ENCODE measurements around the gene AOAH. TPM values are rescaled to one million over a fixed set of nuclear protein-coding genes. Genes with fewer than 3 reads are reported as not detected.

AOAH gene
- total RNA-seq, 2 experiments from 2014 or later = 19.4 to 26.8 TPM

DNA sequence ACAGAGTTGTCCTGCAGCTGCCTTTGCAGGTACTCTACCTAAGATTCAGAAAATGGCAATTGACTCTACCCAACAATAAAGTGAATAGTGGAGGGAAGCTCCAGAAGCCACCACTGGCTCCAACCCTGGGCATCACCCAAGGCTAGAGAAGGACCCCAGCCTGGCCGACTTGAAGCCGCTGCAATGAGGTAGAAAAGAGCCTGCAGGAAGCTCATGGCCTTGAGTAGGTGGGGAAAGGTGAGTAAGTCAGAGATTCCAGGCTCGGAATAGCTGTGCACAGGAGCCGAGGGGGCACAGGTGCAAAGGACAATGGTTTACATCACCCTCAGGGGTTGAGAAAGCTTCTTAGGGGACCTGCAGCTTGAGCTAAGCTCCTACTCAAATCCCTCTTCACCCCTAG lies 83.6 kb downstream of the AOAH start:
- Mint-ChIP-seq H3K9me3 (no peaks in the 10 kb centered on the region), H3K36me3 (peaks cover 11% of the 10 kb centered on the region), H3K4me1 (peaks cover 42% of the 10 kb centered on the region), H3K27ac (peak overlapping the region; percentile 95), H3K4me3 (no peak overlapping the region), H3K27me3 (no peaks in the 10 kb centered on the region)
- ATAC-seq (ENCODE audit: low read depth) (no peak), DNase-seq (no peak)
- POLR2A ChIA-PET = no interaction called here

DNA sequence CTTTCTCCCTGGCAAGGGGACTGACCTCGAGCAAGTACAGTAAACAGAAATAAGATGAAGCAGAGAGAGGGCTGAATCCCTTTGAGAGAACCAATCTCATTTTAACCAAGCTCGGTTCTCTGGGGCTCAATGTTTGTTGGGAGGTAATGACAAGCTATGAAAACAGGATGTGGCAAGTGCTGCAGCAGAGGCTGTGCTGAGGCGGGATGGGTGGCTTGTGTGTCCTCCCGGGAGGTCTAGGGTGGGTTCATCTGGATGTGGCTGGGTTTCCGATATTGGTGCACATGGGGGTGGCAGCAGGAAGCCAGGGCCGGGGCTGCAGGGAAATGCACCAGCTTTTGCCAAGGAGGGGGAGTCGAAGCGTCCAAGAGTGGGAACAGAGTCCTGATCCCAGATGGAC lies 84.5 kb downstream of the AOAH start:
- H3K4me1 Mint-ChIP-seq = peaks cover 42% of the 10 kb centered on the region
- H3K27me3 Mint-ChIP-seq = no peaks in the 10 kb centered on the region
- H3K4me3 Mint-ChIP-seq = peak overlapping the region; percentile 73
- DNase-seq (peak; percentile 70), ATAC-seq (ENCODE audit: low read depth) (peak; percentile 98)
- POLR2A ChIA-PET = interaction anchor here (0.7 to 2.3 kb wide), 3 partner anchors 38 to 839 kb away, joined by 3 to 12 read pairs (median 3); partner anchors contain the start of gene SEPTIN7
- H3K36me3 Mint-ChIP-seq = peaks cover 11% of the 10 kb centered on the region
- peak overlapping the region; percentile 95 for H3K27ac Mint-ChIP-seq
- H3K9me3 Mint-ChIP-seq = no peaks in the 10 kb centered on the region

DNA sequence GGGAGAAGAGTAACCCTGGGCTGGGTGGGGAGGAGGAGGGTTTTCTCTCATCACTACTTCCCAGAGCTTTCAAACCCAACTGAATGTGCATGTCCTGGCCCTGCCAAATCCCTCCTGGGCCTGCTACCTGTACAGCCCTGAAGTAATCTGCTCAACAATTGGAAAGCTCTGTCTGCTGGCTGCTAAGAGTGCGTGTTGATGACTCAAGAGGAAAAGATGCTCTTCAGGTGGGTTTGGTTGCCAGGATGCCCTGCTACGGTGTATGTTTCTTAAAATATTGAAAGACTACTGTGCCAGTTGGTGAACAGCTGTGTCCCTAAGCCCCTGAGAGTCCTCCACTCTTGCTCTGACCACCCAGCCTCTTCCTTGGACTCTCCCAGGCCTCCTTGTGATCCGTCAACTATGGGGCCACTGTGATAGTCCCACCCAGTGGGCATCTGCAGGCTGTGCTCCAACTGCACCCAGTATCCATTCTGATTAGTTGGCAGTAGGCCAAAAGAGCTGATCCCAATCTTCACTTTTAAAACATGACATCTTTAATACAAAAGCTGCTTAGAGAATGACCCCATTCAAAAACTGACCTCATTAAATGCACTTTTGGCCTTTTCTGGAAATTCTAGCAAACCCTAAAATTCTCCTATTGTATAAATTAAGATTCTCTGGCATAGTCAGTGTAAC lies 85.6 kb downstream of the AOAH start:
- Mint-ChIP-seq H3K4me3 (peak overlapping the region; percentile 1), H3K27me3 (no peaks in the 10 kb centered on the region), H3K36me3 (peaks cover 9% of the 10 kb centered on the region), H3K27ac (peak overlapping the region; percentile 95), H3K9me3 (no peaks in the 10 kb centered on the region), H3K4me1 (peaks cover 42% of the 10 kb centered on the region)
- POLR2A ChIA-PET = interaction anchor here (1.1 to 2.3 kb wide), 2 partner anchors 40 to 838 kb away, joined by 3 to 12 read pairs; partner anchors contain the start of gene SEPTIN7
- DNase-seq (no peak), ATAC-seq (ENCODE audit: low read depth) (no peak)

DNA sequence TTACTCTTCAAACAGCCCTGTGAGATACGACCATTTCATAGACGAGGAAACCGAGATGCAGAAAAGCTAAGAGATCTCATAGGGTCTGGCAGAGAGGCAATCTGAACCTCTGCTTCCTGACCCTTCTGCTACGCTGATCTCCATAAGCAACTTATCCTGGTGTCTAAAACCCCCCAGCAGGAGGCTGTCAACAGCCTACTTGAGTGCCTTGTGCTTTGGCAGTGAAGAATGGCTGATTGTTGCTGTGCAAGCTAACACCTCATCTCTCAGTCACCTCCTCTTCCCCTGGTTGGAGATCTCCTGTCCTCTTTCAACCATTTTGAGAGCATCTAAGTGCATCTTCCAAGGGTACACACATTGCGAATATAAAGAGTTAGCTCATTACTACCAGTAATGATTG lies 86.2 kb downstream of the AOAH start:
- DNase-seq = no peak
- POLR2A ChIA-PET = interaction anchor here (2.3 kb wide), 1 partner anchor 40 kb away, joined by 12 read pairs; no protein-coding TSS in a partner anchor
- H3K27ac Mint-ChIP-seq = peak overlapping the region; percentile 95
- H3K27me3 Mint-ChIP-seq = no peaks in the 10 kb centered on the region
- peaks cover 9% of the 10 kb centered on the region for H3K36me3 Mint-ChIP-seq
- no peak overlapping the region for H3K4me3 Mint-ChIP-seq
- ATAC-seq (ENCODE audit: low read depth) = no peak
- no peaks in the 10 kb centered on the region for H3K9me3 Mint-ChIP-seq
- peaks cover 43% of the 10 kb centered on the region for H3K4me1 Mint-ChIP-seq

DNA sequence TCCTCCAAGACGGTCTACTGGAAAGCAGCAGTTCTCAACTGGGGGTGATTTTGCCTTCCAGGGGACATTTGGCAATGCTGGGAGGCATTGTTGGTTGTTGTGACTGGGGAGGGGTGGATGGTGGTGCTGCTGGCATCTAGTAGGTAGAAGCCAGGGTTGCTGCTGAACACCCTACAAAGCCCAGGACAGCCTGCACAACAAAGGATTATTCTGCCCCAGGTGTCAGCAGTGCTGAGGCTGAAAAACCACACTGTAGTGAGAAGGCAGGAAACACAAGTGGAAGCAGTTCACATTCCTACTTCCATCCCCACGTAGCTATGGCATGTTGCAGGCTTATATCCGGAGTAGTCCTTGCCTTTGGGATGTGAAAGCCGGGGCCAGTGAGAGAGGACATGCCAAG lies 86.9 kb downstream of the AOAH start:
- no peak for ATAC-seq (ENCODE audit: low read depth)
- Mint-ChIP-seq H3K9me3 (no peaks in the 10 kb centered on the region), H3K4me3 (no peak overlapping the region), H3K27me3 (no peaks in the 10 kb centered on the region), H3K36me3 (peaks cover 9% of the 10 kb centered on the region), H3K4me1 (peaks cover 45% of the 10 kb centered on the region), H3K27ac (no peak overlapping the region)
- DNase-seq = no peak
- POLR2A ChIA-PET = interaction anchor here (0.5 kb wide), 1 partner anchor 27 kb away, joined by 8 read pairs; no protein-coding TSS in a partner anchor

DNA sequence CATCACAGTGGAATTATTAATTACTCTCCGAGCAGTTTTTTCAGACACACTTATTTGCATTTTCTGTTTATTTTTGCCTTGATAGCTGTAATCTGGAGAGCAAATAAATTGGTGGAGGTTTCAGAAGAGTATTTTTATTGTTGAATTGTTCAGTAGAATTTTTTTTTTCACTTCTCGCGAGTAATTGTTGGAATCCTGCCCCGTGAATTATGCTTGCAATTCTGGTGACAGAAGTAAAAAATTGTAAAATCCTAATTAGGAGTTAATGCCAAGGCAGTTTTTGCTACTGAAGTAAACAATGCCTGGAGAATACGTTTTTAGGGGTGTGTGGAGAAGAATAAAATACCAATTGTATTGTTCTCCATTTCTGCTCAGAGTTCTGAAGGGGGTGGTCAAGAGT lies 88.2 kb downstream of the AOAH start:
- H3K27ac Mint-ChIP-seq = no peak overlapping the region

DNA sequence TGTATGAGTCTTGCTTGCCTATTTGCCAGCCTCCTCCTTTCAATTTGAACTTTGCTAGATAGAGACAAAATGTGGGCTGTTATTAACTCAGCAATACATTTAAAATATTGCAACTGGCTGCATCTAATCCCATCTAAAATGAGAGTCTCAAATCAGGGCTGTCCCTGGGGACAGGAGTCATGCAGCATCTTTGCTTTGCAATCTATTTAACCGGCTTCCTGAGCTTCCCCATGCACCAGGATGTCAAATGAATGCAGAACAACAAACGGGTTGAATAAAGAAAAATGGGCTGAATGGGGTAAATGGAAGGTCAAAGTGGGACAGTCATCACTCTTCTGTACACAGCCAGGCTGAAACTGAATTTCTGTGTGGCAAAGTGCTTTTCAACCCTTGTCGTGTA lies 89.2 kb downstream of the AOAH start:
- H3K36me3 Mint-ChIP-seq = peaks cover 9% of the 10 kb centered on the region
- peaks cover 34% of the 10 kb centered on the region for H3K4me1 Mint-ChIP-seq
- ATAC-seq (ENCODE audit: low read depth) (no peak), DNase-seq (no peak)
- H3K27me3 Mint-ChIP-seq = no peaks in the 10 kb centered on the region
- no peak overlapping the region for H3K4me3 Mint-ChIP-seq
- H3K9me3 Mint-ChIP-seq = no peaks in the 10 kb centered on the region
- POLR2A ChIA-PET = no interaction called here
- peak overlapping the region; percentile 0 for H3K27ac Mint-ChIP-seq

More for the DNA sequence above, 88.2 kb downstream of the AOAH start:
- H3K27me3 Mint-ChIP-seq = no peaks in the 10 kb centered on the region
- POLR2A ChIA-PET = no interaction called here
- no peak for ATAC-seq (ENCODE audit: low read depth)
- H3K9me3 Mint-ChIP-seq = no peaks in the 10 kb centered on the region
- no peak for DNase-seq
- peaks cover 40% of the 10 kb centered on the region for H3K4me1 Mint-ChIP-seq
- no peak overlapping the region for H3K4me3 Mint-ChIP-seq
- peaks cover 9% of the 10 kb centered on the region for H3K36me3 Mint-ChIP-seq

DNA sequence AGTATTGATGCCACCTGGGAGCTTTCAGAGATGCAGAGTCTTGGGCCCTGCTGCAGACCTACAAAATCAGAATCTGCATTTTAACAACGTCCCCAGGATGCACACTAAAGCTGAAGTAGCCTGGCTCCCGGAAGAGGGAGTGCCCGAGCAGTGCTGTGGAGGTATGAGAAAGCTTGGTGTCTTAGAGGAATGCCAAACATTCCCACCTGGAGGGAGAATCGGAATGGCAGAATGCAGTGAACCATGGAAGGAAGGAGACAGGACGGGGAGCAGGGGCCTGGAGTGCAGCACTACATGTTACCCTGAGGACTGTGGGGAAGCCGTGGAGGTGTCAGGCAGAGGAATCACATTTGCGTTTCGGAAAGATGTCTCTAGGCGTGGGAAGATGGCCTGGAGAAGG lies 90.9 kb downstream of the AOAH start:
- Mint-ChIP-seq H3K27ac (peak overlapping the region; percentile 13), H3K4me3 (no peak overlapping the region), H3K36me3 (peaks cover 8% of the 10 kb centered on the region), H3K27me3 (no peaks in the 10 kb centered on the region), H3K4me1 (peaks cover 18% of the 10 kb centered on the region), H3K9me3 (no peaks in the 10 kb centered on the region)
- no peak for ATAC-seq (ENCODE audit: low read depth)
- POLR2A ChIA-PET = no interaction called here
- no peak for DNase-seq

DNA sequence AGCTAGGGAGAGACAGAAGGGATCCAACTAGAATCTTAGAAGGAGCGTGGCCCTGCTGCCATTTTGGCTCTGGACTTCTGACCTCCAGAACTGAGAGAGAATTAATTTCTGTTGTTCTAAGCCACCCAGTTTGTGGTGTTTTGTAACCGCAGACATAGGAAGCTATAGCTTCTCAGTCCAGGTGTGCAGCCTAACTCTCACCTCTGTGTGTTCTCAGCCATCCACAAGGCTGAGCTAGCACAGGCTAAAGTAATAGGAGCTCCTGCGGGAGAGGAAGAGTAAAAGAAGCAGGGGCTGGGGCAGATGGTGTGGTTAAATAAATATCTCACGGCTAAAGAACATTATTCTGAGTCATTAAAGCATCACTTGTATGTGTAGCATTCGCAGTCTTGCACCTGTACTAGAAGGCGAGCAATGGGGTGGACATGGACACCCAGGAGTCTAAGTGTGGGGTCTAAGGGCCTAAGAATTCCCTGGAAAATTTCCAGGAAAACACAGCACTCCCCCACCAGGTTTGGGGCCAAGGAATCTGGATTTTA lies 94.1 kb downstream of the AOAH start:
- H3K36me3 Mint-ChIP-seq = peaks cover 4% of the 10 kb centered on the region
- H3K4me3 Mint-ChIP-seq = no peak overlapping the region
- H3K9me3 Mint-ChIP-seq = no peaks in the 10 kb centered on the region
- DNase-seq (no peak), ATAC-seq (ENCODE audit: low read depth) (no peak)
- H3K27ac Mint-ChIP-seq = no peak overlapping the region
- no peaks in the 10 kb centered on the region for H3K27me3 Mint-ChIP-seq
- POLR2A ChIA-PET = no interaction called here
- H3K4me1 Mint-ChIP-seq = peaks cover 6% of the 10 kb centered on the region

DNA sequence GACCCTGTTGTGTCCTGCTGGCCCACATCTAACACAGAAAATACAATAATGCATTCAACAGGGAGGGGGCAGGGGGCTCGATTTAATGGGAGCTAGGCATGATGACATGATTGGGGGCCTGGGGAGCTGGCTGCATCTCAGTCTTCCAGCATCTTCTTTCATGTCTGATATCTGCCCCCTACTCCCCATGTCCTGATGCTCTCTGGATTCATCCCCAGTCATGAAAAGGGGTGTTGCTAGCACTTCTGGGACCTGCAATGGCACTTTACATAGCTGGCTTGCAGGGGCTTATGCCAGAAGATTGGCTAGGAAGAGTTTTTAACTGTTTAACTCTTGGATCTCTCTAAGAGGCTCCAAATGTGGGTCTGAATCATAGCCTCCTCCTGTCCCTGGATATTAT lies 94.9 kb downstream of the AOAH start:
- Mint-ChIP-seq H3K4me1 (peaks cover 8% of the 10 kb centered on the region), H3K9me3 (no peaks in the 10 kb centered on the region), H3K27ac (no peak overlapping the region), H3K4me3 (no peak overlapping the region), H3K27me3 (no peaks in the 10 kb centered on the region), H3K36me3 (peaks cover 6% of the 10 kb centered on the region)
- DNase-seq (no peak), ATAC-seq (ENCODE audit: low read depth) (no peak)
- POLR2A ChIA-PET = no interaction called here

DNA sequence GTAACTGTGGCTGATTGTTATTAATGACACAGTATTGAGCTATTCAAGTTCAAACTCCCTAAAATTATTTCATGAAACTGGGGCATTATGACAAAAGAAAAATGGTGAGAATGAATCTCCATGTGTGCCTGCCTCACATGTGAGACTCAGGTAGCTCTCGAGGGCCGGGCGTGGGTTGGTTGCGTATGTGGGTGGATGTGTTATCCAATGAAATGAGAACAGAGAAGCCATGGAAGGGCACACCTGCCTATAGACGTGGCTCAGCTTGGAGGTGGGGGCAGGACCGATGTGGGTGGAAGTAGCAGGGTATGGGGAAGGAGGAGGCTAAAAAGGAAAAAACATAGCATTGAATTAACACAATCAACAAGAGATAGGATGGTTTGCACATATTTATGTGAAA lies 96.5 kb downstream of the AOAH start:
- no peaks in the 10 kb centered on the region for H3K9me3 Mint-ChIP-seq
- peaks cover 6% of the 10 kb centered on the region for H3K4me1 Mint-ChIP-seq
- POLR2A ChIA-PET = no interaction called here
- no peak for DNase-seq
- peaks cover 9% of the 10 kb centered on the region for H3K36me3 Mint-ChIP-seq
- no peaks in the 10 kb centered on the region for H3K27me3 Mint-ChIP-seq
- ATAC-seq (ENCODE audit: low read depth) = no peak
- no peak overlapping the region for H3K4me3 Mint-ChIP-seq
- no peak overlapping the region for H3K27ac Mint-ChIP-seq

DNA sequence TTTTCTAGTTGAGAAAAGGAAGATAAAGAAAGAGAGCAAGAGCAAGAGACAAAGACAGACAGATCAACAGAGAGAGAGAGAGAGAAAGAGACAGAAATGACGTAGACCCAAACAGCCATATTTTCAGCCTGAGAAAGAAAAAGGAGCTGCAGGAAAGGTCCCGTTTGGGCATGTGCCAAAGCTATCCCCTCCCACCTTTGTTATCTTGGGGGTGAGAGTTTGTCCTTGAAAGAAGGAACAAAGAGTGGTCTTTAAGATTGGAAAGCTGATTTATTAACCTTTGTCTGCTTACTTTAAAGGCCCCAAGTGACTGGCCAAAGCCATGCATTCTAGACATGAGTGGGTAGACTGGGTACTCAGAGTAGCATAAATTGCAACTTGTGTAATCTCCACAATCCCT lies 98.2 kb downstream of the AOAH start:
- Mint-ChIP-seq H3K27me3 (no peaks in the 10 kb centered on the region), H3K4me1 (peaks cover 6% of the 10 kb centered on the region), H3K27ac (no peak overlapping the region), H3K4me3 (no peak overlapping the region), H3K9me3 (no peaks in the 10 kb centered on the region), H3K36me3 (peaks cover 18% of the 10 kb centered on the region)
- ATAC-seq (ENCODE audit: low read depth) (no peak), DNase-seq (no peak)
- POLR2A ChIA-PET = no interaction called here

DNA sequence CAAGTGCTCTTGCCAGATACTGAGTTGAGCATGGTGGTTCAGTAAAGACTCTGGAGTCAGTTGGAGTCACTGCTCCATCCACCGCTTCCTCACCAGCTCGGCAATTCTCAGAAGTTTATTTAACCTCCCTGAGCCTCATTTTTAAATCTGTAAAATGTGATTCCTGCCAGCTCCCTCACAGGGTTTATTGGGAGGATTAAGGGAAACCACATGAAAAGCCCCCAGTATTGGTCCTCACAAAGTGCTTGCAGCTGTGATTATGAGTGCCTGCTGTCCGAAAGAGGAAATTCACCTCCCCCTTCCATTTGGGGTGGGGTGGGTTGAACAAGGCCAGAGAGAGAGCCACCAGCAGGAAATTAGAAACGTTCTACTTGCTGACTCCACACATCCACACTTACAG lies 99.0 kb downstream of the AOAH start:
- Mint-ChIP-seq H3K36me3 (peaks cover 18% of the 10 kb centered on the region), H3K4me3 (no peak overlapping the region), H3K9me3 (no peaks in the 10 kb centered on the region), H3K4me1 (peaks cover 6% of the 10 kb centered on the region), H3K27ac (no peak overlapping the region), H3K27me3 (no peaks in the 10 kb centered on the region)
- DNase-seq (no peak), ATAC-seq (ENCODE audit: low read depth) (no peak)
- POLR2A ChIA-PET = no interaction called here

DNA sequence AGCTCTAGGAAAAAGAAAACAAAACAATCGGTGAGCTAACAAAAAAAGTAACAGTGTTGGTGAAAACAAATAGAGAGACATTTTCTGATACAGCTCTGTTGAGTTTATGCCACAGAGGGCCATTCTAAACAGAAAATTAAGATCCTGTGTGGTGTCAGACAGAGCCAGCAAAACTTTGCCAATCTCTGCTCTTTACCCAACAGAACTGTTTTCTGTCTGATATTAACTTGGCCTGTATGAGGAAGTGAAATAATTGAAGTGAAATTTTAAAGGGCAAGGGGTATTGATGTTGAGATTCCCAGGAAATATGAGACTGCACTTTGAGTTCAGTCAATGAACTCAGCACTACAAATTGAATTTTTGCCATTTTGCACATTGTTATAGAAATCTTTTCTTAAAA lies 101.0 kb downstream of the AOAH start:
- no peak overlapping the region for H3K4me3 Mint-ChIP-seq
- H3K27me3 Mint-ChIP-seq = no peaks in the 10 kb centered on the region
- no peak for DNase-seq
- H3K27ac Mint-ChIP-seq = no peak overlapping the region
- H3K36me3 Mint-ChIP-seq = peaks cover 16% of the 10 kb centered on the region
- H3K4me1 Mint-ChIP-seq = peaks cover 6% of the 10 kb centered on the region
- no peak for ATAC-seq (ENCODE audit: low read depth)
- POLR2A ChIA-PET = no interaction called here
- H3K9me3 Mint-ChIP-seq = no peaks in the 10 kb centered on the region

All from activated naive CD8-positive, alpha-beta T cell treated with anti-CD3 and anti-CD28 coated beads, Interleukin-2, amount 10 ng/mL, durations not matched to agents 7 days and 5 days (primary cell).